HL-60 (cell line): ENCODE results near the gene ZNF827.

Experiments
- GABPA ChIP-seq: IDR thresholded peaks from 2 replicates; pipeline ENCODE4 v1.6.1; 2012; ENCODE audit warnings: low read depth
- POLR2AphosphoS5 ChIP-seq: IDR thresholded peaks from 2 replicates; pipeline ENCODE4 v1.6.1; 2012; ENCODE audit warnings: low read depth
- REST ChIP-seq: IDR thresholded peaks from 2 replicates; pipeline ENCODE4 v1.6.1; 2012; ENCODE audit warnings: low read depth; ENCODE audit not compliant: insufficient replicate concordance
- SPI1 ChIP-seq: IDR thresholded peaks from 2 replicates; pipeline ENCODE4 v1.6.1; 2012; ENCODE audit warnings: low read depth, mild to moderate bottlenecking, borderline replicate concordance
- TF ChIP-seq, protein P1 (sequence below): IDR thresholded peaks from one replicate; pipeline ENCODE4 v1.5.1; 2011; ENCODE audit warnings: low read length, control low read depth, inconsistent platforms; ENCODE audit not compliant: insufficient read depth

DNA sequence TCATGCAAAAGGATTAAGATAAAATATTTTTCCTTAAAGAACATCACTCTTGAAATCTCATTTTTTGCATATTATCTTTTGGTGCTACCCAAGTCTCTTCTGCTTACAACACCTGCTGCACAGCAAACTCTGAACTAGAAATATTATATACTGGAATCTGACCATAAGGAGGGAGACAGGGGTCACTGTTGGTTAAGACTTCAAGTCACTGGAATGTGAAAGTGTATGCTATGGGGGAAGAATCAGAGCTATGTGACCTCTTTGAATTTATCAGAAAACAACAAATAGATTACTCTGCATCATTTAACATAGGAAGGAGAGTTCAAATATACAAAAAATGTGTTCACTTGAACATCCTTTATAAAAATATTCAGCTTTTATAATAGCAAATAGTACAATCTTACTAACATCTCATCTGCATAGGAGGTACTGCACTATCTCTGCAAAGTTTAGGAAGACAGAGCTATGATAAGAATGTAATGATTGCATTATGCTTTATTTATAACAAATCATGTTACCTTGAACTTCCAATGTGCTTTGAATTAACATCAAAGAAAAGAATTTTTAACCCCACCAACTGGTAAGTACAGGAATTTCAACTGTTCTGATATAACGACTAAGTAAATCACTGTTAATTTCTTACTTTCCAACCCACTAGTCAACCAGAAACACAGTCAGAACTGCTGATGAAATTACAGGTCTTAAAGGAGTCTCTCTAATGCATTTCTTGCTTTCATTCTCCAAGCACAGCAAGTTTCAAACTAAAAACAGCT is 69.8 kb downstream of the ZNF827 start:
- TF ChIP-seq, protein P1, sequence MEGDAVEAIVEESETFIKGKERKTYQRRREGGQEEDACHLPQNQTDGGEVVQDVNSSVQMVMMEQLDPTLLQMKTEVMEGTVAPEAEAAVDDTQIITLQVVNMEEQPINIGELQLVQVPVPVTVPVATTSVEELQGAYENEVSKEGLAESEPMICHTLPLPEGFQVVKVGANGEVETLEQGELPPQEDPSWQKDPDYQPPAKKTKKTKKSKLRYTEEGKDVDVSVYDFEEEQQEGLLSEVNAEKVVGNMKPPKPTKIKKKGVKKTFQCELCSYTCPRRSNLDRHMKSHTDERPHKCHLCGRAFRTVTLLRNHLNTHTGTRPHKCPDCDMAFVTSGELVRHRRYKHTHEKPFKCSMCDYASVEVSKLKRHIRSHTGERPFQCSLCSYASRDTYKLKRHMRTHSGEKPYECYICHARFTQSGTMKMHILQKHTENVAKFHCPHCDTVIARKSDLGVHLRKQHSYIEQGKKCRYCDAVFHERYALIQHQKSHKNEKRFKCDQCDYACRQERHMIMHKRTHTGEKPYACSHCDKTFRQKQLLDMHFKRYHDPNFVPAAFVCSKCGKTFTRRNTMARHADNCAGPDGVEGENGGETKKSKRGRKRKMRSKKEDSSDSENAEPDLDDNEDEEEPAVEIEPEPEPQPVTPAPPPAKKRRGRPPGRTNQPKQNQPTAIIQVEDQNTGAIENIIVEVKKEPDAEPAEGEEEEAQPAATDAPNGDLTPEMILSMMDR = no peak
- TF ChIP-seq POLR2AphosphoS5 (no peak), REST (no peak), GABPA (no peak), SPI1 (no peak)
